GM21528 (cell line): Measurements from ENCODE around the gene RSRC2.
A peak's percentile ranks its signal among the peaks of the same experiment; 100 is the strongest.
"Not testable (repeated sequence)": the region's sequence is repeated elsewhere in the genome, so short reads cannot be mapped to it uniquely, and the experiment has no call there.

ENCODE experiments used
- ATAC-seq: cut with Tn5 transposase; IDR thresholded peaks from one replicate; pipeline ENCODE4 v1.9.1; 2021; ENCODE audit warnings: mild to moderate bottlenecking, moderate library complexity; ENCODE audit not compliant: unreplicated experiment, low FRiP score

Gene RSRC2

DNA sequence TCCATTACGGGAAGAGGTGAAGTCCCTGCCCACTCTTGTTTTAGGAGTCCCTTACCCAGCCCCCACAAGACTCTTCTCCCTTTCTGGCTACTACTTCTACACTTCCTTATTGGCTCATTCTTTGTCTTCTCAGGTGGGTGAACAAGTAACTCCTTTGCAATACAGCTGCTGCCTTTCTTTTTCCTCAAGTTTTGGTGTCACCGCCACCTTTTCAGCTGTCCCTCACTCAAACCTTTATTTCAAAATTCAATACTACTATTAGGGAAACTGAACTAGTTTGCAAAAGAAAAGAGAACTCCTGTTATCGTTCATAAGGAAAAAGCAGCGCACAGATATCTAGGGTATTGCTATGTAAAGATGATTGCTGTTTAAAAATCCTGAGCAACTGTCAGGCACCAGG is 6.1 kb downstream of the RSRC2 start:
- no peak for ATAC-seq

DNA sequence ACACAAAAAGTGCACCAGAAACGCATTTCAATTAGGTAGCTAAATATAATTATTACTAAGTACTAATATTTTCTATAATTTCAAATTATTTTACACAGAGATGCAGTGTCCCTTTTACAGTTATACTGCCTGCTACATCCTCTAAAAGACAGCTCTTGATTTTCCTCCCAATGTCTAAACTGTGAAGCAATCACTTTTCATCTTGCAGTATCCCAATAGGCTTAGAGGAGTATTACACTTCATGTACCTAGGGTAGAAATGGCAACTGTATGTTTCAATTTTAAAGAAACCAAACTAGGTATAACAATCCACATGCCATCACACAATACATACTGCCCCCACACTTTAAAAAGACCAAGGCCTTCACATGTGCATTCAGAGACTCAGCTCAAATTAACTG is 7.3 kb downstream of the RSRC2 start:
- no peak for ATAC-seq

DNA sequence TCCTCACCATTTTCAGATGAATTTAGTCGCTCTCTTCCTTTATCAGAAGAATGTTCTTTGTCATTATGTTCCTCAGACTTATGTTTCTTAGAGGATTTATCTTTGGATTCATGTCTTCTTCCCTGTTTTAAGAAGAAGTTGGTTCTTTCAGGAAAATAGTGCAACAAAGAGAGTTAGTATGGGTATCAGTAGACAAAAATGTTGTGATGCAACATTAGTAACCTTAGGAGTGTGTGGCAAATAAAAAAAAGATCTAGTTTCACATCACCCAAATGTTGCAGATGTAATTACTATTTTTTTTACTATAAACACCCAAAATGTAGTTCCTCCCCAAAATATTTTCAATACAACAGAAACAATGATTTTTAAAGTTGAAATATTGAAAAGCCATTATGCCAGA is 7.8 kb downstream of the RSRC2 start:
- no peak for ATAC-seq

DNA sequence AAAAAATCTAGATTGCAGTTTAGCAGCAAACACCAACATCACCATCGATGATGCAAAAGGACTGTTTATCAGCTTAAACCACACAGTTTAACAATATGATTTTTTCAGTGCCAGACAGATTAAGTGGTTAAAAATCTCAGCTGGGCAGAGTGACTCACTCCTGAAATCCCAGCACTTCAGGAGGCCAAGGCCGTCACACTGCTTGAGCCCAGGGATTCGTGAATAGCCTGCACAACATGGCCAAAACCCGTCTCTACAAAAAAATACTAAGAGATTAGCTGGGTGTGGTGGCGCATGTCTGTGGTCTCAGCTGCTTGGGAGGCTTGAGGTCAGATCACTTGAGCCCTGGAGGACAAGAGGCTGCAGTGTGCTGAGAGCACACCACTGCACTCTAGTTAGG is 8.9 kb downstream of the RSRC2 start:
- no peak for ATAC-seq

DNA sequence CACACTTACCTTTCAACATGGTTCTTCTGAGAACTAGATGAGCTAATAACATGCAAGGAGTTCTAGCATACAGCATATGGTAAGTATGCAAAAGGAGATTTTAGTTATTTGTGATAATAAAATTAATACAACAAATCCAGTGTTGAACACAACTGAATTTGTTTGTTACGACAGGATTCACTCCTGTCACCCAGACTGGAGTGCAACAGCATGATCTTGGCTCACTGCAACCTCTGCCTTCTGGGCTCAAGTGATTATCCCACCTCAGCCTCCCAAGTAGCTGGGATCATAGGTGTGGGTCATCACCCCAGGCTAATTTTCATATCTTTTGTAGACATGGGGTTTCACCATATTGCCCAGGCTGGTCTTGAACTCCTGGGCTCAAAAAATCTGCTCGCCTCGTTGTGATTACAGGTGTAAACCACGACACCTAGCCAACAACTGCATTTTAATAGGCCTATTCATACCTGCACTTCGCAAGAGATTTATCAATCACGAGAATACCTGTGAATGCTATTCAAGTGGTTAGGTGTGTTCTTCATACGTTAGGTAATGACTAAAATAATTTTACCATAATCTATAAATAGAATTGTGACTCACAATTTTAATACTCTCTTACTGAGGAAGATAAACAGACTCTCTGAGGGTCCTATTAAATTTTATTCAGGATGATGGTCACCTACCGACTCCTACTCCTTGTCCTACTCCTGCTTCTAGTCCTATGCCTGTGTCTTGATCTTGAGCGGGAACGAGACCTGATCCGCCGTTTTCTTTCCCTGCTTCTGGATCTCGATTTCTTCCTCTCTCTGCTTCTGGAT is 10.0 kb downstream of the RSRC2 start:
- ATAC-seq = no peak

DNA sequence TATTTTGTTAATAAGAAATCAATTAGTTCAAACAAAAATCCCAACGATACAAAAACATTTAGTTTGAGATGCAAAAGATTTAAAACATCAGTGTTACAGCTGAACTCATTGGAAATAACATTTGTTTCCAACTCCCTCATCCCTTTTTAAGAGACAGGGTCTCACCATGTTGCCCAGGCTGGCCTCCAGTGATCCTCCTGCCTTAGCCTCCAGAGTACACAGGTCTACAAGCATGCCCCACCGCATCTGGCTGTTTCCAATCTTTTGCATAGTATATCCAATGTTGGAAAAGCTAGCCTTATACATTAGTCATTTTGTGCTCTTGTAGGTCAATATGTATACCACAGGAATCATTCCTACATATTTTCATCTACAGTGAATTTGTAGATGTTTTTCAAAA is 11.5 kb downstream of the RSRC2 start:
- ATAC-seq = no peak

DNA sequence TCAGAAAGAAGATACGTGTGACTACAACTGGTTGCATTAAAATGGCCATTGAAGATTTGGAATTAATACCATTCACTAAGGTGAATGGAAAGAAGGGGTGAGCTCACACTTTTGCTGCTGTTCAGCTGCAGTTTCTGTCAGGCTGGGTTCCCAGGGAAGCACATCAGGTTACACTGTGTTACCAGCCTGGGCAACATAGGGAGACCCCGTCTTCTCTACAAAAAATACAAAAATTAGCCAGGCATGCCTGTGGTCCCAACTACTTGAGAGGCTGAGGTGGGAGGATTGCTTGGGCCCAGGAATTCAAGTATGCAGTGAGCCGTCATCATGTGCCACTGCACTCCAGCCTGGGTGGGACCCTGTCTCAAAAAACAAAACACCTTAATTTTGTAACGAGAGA is 13.1 kb downstream of the RSRC2 start:
- ATAC-seq = no peak

DNA sequence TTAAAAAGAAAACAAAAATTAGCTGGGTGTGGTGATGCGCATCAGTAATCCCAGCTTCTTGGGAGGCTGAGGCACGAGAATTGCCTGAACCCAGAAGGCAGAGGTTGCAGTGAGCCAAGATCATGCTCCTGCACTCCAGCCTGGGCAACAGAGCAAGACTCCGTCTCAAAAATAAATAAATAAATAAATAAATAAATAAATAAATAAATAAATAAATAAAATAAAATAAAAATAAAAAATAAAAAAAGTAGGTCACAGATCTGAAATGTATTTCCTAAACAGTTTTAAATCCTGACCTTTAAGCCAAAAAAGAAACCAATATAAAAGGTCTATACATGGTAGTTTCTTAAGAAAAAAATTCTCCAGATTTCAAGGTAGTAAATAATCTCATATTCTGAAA is 13.7 kb downstream of the RSRC2 start:
- not testable (repeated sequence) for ATAC-seq

DNA sequence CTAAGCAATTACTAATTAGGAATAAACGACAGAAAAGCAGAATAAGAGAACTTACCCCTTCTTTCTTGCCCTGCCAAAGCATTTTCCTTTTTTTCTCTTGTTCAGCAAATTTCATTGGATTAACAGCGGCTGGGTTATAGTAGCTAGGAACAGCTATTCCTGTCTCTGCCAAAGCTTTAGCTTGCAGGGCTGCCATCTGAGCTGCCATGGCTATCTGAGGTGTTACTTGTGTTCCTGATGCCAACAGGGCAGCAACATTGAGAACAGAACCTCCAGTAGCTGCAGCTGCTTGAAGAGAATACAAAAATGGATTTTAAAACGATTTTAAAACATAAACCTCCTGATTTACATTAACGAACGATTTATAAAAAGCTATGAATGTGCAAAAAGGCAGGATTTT is 18.6 kb downstream of the RSRC2 start:
- ATAC-seq = no peak

DNA sequence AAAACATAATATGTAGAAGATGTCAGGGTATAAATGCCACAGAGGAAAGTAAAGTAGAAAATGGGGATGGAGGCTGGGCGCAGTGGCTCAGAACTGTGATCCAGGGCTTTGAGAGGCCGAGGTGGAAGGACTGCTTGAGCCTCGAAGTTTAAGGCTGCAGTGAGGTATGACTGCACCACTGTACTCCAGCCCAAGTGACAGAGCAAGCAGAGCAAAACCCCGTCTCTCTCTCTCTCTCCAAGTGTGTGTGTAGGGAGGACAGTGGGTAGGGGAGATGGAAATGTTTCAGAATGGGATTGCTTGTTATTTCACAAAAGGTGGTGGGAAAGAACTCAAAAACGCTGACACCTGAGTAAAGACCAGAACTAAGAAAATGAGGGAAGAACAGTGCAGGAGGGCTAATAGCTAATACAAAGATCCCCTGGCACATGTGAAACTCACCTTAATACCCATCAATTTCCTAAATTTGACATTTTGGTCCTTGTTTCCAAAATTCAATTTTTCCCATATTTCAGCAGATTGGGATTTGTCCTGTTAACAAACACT is 20.3 kb downstream of the RSRC2 start:
- no peak for ATAC-seq

DNA sequence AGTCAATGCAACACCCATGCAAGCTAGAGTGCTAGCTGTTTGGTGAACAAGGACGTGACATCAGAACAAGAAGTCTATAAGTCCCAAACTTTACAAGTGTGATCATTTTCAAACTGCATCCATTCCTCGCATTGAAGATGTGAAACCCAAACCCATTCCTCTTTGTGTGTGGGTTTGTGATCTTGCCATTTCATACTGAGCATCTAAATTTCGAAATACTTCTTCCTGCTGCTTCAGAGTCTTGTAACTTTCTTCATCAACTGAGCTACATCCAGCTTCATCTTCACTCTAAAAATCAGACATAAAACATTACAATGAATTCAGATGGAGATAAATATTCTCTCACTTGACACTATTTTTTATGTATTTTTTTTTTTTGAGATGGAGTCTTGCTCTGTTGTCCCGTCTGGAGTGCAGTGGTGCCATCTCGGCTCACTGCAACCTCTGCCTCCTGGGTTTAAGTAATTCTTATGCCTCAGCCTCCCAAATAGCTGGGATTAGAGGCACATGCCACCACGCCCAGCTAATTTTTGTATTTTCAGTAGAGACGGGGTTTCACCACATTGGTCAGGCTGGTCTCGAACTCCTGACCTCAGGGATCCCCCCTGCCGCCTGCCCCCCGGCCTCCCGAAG is 21.2 kb downstream of the RSRC2 start:
- no peak for ATAC-seq

DNA sequence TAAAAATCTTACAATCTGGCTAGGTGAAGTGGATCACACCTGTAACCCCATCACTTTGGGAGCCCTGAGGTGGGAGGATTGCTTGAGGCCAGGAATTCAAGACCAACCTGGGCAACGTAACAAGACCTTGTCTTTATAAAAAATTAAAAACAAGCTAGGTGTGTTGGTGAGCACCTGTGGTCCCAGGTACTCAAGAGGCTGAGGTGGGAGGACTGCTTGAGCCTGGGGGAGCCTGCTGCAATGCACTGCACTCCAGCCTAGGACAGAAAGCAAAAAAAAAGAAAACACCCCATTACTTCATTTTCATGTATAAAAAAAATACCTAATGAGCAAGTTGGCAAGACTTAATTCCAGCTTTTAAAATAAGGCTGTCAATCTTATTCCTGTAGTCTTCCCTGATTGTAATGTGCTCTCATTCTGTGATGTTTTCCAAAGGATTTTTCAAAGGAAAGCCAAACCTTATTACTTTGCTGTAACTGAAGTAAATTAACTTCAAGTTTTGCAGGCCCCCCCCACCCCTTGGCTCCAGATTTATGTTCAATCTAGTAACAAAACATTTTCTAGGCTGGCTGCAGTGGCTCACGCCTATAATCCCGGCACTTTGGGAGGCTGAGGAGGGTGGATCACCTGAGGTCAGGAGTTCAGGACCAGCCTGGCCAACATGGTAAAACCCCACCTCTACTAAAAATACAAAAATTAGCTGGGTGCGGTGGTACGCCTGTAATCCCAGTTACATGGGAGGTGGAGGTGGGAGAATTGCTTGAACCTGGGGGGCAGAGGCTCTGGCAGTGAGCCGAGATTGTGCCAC is 22.7 kb downstream of the RSRC2 start:
- ATAC-seq = no peak

DNA sequence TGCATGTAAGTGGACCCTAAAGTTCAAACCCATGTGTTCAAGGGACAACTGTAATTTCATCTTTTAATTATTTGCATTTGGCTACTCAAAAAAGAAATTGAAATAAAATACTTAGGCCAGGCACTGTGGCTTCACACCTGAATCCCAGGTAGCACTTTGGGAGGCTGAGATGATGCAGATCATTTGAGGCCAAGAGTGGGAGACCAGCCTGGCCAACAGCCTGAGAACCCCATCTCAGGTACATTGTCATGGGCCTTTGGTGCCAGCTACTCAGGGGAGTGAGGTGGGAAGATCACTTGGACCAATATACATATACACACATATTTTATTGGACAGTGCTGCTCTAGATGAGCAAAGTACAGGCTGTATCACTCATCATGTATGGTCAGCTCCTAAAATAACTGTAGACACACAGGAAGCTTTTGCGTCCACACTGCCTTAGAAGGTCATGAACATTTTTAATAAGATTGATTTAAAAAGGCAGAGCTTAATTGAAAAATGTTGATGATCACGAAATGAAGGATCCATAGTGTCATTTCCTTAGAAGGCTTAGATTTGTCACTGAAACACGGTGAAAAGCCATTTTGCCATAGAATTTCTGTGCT is 23.5 kb downstream of the RSRC2 start:
- no peak for ATAC-seq

DNA sequence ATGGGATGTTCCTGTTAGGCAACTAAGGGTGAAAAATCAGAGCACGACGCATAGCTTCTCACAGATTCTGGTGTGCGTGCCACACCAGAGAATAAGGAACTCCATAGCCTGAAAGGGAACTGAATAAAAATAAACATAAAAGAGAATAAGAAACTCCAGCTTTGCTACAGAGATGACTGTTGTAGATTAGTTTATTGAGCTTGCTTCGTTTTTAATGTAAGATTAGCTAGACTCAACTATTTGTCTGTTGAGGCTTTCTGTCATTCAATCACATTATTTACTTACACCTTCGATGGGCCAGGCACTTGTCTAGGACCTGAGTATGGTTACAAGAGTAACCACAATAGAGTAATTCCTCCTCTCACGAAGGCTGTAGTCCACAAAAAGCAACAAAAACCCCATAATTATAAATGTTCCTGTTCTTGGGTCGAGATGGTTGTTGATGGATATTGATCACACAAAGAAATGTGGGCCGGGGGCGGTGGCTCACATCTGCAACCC is 25.2 kb downstream of the RSRC2 start:
- no peak for ATAC-seq

DNA sequence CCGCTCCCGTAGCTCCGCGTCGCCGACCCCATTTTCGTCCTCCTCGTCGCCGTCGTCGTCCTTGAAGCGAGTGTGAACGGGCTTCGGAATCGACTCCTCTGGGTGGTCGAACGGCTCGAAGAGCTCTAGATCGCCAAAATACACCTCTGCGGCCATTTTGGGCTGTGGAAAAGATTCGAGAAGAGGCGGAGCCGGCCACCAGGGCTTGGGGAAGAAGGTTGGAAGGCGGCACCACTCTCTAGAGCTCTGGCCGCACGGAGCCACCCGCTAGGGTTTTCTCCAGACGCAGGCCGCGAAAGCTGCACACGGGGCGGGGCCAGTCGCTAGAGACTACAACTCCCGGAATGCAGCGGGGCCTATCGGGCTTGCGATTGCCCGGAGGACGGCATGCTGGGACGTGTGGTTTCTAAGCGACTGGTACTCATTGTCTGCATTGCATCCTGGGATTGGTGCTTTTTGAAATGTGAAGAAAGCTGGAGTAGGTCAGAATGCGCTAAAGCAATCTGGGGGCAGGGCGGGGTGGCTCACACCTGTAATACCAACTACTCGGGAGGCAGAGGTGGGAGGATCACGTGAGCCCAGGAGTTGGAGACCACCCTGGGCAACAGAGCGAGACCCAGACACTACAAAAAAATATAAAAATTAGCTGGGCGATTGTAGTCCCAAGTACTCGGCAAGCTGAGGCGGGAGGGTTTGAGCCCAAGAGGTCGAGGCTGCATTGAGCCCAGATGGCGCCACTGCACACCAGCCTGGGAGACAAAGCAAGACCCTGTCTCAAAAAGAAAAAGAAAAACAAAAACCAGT is 25.8 kb downstream of the RSRC2 start, which contains the start of gene ZCCHC8:
ZCCHC8 (minus strand) TSS at position 248 of the 804 bp plus-strand sequence; CDS start at position 156, 92 bp downstream.
- ATAC-seq = peak; percentile 89

DNA sequence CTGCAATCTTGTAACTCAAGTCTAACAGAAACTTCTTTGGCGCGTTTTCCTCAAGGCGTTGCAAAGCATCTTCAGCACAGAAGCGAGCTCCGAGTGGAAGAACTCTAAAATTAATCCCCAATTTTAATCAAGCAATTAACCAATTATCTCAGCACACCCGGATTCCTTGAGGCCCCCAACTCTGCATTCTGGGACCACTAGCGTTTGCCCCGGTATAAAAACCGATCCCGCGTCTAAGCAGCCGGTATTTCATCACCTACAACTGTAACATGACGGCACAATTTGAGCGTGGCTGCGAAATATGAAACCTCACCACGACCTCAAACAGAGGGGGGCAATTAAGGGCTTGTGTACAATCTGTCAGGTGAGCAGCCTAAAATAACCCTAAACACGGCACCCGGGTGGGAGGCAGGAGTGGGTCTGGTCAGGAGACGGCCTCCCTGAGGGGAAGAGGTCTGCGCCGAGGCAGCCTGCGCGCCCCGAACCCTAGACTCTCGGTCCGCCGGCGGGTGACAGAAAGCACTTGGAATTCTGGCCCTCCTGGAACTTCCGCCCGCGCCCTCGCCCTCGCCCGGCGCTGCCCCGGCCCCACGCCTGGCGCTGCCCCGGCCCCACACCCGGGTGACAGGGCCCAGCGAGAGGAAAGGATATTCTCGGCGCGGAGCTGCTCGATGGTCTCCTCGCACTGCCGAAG is 26.6 kb downstream of the RSRC2 start:
- peak; percentile 28 for ATAC-seq

DNA sequence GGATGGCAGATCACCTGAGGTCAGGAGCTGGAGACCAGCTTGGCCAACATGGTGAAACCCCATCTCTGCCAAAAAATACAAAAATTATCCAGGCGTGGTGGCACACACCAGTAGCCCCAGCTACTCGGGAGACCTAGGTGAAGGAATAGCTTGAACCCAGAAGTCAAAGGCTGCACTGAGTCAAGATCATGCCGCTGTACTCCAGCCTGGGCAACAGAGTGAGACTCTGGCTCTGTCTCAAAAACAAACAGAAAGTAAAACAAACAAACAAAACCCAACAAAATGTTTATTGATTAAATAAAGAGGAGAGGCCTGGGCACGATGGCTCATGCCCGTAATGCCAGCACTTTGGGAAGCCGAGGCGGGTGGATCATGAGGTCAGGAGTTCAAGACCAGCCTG is 31.5 kb downstream of the RSRC2 start:
- ATAC-seq = no peak

DNA sequence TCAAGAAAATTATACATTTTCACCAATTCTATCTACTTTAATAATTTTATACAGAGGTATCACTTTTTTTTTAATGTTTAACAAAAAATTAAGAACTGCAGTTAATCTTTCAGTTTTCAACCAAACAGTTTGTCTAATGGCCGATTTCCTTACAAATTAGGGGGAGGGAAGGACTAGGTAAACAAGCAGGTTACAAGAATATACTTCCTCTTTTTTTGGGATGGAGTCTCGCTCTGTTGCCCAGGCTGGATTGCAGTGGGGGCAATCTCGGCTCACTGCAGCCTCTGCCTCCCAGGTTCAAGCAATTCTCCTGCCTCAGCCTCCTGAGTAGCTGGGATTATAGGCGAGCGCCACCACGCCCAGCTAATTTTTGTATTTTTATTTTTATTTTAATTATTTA is 33.5 kb downstream of the RSRC2 start:
- ATAC-seq = not testable (repeated sequence)

DNA sequence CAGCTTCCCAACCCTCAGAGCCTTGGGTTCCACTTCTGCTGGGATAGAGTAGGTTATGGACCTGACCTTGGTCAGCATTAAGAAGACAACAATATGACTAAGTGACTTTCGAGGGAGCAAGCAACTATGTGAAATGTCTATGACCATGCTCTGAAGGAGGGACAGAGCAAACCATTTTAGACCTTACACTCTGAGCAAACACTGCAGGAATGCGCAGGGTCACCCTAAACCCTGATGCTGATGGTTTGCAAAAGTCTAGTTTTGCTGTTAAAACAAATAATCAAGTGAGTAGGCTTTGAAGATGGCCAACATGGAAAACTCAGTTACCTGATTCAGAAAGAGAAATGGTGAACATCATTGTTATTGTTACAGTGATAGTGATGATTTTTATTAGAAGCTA is 34.7 kb downstream of the RSRC2 start:
- ATAC-seq = no peak
